Peyer's patch (tissue), 4 donors: Measurements from ENCODE around the gene NAP1L4.

Experiments
- CTCF ChIP-seq, 6 experiments: fragments of 450-650 bp in 4 of 6; fragments of 200-600 bp in 2 of 6; sonication (generic) in 1 of 6; IDR thresholded peaks; one replicate each; pipeline ENCODE4 v1.5.1; 2017 to 2019; ENCODE audit warnings: antibody characterized with exemption in 6 of 6, mild to moderate bottlenecking in 3 of 6, moderate library complexity in 1 of 6
- POLR2A ChIP-seq, 2 donors: fragments of 450-650 bp; IDR thresholded peaks; one replicate each; pipeline ENCODE4 v1.5.1; 2017; ENCODE audit warnings: antibody characterized with exemption in 2 of 2, mild to moderate bottlenecking in 2 of 2, moderate library complexity in 2 of 2

GRCh38 chr11:2928605-2929530 lies 63.3 kb downstream of the NAP1L4 start, which contains the start of gene PHLDA2:
- TF ChIP-seq CTCF (IDR thresholded peaks at IDR 0.05) (peak in 2 of 6 experiments; percentile 10 to 28), POLR2A (IDR thresholded peaks at IDR 0.05) (peak; percentile 93 to 95)
